NCI-H82 treated with DMSO at 0.1 percent for 48 hours (cell line): Measurements from ENCODE around the gene SPEM3.

Experiments
- DNase-seq: peaks from one replicate; lab custom pipeline; 2025; ENCODE audit not compliant: unreplicated experiment; lab: John Stamatoyannopoulos, UW

SPEM3 gene

DNA sequence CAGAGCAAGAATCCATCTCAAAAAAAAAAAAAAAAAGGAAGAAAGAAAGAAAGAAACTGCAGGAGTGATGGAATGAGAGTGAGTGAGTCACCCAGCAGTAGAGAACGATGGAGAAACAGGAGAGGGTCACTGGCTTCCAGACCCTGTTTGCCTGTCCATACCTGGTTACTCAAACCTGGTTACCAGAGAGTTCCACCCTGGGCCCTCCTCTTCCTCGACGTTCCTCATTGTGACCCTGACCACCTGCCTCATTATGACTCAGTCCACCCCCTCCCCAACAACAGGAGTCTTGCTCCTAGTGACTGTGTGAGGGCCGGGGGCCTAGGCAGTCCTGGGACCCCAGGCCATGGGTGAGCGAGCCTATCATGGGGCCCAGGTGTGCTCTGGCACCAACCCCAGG lies at the start of gene SPEM3:
SPEM3 (plus strand) TSS at position 301 of the 400 bp plus-strand sequence; CDS start at position 347, 46 bp downstream.
- no peak for DNase-seq

DNA sequence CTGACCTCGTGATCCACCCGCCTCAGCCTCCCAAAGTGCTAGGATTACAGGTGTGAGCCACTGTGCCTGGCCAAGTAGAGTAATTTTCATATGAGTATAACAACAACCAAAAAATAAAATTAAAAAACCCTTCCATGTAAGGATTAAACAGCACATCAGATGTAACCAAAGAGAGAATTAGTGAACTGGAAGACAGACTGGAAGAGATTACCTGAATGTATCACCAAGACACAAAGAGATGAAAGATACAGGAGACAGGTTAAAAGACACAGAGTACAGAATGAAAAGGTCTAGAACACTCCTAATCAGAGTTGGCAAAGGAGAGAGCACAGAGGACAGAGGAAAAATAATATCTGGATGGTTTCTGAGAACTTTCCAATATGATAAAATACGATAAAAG lies 49.5 kb upstream of the SPEM3 start:
- DNase-seq = no peak

DNA sequence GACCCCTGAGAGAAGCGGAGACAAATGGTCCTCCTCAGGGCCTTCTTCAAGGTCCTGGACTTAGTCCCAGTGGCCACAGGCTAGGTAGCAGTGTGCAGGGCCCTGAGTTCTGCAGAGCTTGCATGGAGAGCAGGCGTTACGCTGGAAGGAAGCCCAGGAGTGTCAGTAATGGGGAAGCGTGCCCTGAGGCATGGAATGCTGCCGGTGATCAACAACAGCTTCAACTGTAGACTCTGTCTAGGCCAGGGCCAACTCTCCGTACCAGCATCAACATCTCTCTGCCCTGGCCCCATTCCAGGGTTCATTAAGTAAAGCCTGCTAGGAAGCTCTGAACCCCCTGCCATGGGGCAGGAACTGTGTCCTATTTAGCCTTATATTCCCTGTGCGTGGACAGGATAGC lies 48.3 kb upstream of the SPEM3 start:
- DNase-seq = no peak

DNA sequence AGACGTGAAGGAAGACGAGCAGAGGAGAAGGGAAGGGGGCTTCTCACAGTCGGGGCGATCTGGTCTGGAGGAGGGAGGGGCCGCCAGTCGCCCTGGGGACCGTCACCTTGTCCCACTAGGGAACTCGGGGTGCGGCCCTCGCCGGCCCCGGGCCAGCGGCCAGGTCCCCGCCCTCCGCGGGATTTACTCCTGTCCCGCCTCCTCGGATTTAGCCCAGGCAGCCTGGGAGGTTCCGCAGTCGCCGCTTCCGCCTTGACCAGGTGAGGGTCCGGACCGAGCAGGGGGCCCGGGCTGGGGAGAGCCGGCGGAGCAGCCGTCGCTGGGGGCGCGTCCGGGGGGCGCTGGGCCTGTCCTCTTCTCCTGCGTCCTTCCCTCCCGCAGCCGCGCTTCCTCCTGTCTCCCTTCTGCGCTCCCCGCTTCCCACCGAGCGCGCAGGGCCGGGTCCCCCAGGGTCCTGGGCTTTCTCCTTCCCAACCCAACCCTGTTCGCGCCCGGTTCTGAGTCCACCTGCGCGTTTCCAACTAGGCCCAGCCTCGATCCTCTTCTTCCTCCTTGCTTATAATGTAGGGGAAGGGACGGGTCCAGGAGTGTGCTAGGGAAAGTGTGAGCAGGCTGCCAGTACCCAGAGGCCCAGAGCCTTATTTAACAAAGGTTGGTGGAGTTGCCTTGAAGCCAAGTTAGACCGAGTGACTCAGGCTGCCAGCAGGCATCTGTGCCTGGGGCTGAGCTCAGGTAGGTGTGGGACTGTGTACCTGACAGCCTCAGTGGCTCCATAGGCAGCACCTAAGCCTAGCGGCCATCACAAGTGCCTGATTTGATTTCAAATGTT lies 47.6 kb upstream of the SPEM3 start, which contains the start of gene TNK1:
TNK1 (plus strand) TSS at position 235 of the 829 bp plus-strand sequence. CDS start 1,838 bp downstream, outside the sequence.
- DNase-seq = no peak

DNA sequence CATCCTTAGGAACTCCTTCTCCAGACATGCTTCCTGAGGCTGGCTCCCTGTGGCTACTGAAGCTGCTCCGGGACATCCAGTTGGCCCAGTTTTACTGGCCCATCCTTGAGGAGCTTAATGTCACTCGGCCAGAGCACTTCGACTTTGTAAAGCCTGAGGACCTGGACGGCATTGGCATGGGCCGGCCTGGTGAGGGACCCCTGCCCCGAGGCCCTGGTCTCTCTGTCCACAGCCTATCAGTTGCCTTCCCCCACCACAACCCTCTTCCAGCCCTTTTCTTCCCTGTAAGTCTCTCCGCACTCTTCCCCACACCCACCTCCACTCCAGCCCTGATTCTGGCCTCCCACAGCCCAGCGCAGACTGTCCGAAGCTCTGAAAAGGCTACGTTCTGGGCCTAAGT lies 45.8 kb upstream of the SPEM3 start:
- no peak for DNase-seq

DNA sequence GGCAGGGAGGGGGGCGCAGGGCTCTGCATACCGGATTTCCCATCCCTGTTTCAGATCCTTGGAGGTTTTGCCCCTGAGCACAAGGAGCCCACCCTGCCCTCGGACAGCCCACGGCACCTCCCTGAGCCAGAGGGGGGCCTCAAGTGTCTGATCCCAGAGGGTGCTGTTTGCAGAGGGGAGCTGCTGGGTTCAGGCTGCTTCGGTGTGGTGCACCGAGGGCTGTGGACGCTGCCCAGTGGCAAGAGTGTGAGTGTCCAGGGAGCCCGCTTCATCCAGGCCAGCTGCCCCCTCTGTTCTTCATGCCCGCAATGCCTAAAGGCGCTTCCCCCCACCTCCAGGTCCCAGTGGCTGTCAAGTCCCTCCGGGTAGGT lies 45.3 kb upstream of the SPEM3 start:
- no peak for DNase-seq

DNA sequence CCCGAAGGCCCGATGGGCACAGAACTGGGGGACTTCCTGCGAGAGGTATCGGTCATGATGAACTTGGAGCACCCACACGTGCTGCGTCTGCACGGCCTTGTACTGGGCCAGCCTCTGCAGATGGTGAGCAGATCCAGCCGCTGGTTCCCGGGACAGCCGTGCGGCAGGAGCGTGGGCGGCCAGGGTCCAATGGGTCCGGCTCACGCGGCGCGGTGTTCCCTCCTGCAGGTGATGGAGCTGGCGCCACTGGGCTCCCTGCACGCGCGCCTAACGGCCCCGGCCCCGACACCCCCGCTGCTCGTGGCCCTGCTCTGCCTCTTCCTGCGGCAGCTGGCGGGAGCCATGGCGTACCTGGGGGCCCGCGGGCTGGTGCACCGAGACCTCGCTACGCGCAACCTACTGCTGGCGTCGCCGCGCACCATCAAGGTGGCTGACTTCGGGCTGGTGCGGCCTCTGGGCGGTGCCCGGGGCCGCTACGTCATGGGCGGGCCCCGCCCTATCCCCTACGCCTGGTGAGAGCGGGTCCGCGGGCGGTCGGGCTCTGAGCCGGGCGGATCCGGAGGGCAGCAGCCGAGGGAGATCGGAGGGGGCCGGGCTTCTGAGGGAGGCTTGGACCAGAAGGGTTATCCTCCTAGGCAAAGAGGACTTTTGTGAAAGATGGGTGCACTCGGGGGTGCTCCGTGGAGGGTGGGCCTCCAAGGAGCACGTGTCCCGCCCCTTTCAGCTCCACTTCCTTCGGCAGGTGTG lies 44.7 kb upstream of the SPEM3 start:
- peak; percentile 16 for DNase-seq

DNA sequence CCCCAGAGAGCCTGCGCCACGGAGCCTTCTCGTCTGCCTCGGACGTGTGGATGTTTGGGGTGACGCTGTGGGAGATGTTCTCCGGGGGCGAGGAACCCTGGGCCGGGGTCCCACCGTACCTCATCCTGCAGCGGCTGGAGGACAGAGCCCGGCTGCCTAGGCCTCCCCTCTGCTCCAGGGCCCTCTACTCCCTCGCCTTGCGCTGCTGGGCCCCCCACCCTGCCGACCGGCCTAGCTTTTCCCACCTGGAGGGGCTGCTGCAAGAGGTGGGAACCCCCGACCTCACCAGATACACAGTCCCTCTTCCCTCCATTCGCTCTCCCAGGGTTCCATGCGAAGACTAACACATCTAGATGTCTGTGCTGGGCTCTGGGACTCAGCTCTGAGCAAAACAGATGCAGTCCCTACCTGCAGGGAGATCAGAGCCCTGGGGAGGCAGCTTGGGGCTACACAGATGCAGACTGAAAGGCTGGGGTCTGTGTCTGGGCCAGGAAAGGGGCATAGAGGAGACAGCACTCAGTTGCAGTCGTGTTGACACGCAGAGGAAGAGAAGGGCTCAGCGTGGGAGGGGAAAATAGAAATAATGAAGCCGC lies 44.1 kb upstream of the SPEM3 start:
- no peak for DNase-seq

DNA sequence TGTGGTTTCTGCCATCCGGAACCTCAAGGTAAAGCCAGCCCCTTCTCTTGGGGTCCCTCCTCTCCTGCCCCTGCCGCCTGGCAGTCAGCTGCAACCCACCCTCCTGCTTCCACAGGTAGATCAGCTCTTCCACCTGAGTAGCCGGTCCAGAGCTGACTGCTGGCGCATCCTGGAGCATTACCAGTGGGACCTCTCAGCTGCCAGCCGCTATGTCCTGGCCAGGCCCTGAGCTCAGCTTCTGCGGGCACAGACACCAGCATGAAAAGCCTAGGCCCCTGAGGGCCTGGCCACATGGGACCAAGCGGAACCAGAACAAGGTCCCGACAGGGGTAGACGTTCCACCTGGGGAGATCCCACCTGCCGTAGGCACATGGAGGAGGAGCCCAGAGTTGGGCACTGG lies 39.8 kb upstream of the SPEM3 start:
- no peak for DNase-seq

DNA sequence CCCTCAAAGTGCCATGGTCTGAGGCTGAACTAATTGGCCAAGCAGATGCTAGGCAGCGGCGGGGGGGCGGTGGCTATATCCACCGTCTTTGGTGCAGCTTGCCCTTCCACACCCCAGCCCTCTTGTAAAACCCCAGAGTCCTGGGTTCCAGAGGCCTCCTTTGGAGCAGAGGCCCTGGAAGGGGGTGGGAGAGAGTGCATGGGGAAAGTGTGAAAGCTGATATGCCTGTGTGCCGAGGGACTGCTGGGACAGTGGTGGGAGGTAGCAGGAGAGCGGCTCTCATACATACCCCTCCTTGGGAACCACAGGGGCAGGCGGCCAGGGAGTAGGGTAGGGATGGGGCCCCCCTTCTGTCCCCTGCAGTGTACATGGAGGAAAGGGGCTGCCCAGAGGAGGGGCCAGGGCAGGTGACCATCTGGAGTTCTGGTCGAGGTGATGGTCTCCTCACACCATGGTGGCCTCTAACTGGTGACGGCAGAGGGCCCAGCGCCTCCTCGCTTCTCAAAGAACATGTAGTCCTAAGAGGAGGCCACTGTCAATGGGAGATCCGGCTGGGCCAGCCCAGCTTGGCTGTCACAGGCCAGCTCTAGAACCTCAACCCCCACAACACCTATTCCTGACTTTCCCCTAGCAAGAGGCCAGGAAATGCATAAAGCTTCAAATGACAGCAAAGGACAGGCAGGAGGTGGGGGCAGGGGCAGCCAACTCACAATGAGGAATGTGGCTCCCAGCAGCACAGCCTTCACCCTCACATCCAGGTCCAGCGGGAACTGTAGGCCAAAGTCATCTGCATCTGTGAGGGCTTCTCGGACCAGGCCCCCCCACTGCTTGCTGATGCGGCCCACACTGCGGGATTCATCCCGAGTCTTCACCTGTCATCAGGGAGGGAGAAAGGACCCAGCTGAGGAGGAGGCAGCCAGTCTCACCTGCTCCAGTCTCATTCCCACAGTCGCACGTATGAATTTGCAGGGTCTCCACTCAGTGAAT lies 38.4 kb upstream of the SPEM3 start:
- DNase-seq = no peak

DNA sequence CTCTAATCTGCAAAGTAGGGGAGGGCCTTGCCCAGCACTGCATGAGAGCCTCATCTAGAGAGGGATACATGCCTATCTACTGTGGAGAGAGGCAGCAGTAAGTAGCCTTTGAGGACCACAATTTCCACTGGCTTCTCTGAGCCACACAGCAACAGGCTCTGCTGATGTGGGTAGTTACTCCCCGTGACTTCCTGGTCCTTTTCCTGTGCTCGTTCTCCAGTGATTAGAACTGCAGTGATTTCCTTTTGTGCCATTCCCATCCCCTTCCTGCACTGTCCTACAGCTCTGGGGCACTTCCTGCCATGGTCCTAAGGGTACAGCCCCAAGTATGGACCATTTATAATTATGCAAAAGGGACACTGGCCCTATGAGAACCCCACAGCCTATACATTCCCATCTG lies 37.4 kb upstream of the SPEM3 start:
- DNase-seq = no peak

DNA sequence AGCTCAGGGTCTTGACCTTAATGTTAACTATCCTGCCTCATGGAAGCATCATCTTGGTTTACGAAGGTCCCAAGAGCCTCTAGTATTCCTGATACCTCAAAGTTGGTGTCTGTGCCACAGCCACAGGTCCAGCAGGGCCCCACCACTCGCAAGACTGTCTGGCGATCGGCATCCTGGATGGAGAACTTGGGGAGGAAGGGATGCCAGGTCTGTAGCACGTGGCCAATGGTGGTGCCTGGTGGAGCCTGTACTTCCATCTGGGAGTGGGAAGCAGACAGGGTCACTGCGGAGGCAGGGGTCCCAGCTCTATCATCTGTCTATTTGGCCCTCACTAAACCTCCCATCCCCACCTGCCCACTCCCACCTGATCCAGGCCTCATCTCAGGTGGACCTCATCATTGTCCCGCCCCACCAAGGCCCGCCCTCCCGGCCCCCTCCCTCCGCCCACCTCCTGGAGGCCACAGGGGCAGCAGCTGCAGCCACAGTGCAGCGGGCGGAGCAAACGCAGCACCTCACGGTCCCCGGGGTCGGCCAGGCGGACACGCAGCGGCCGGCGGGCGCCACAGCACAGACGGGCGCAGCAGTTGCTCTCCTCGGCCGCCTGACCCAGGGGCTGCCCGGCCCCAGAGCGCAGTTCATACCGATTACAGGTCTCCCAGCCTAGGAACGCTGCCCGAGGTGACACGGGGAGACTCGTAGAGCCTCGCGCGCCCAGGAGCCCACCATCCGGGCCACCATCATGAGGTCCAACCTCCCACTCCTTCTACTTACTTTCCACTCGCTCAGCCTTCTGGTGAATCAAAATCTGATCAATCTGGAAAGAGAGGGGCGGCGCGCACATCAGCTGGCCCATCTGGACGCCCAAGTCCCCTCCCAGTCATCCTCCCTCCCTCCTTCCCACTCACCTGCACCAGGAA lies 35.7 kb upstream of the SPEM3 start:
- DNase-seq = no peak

DNA sequence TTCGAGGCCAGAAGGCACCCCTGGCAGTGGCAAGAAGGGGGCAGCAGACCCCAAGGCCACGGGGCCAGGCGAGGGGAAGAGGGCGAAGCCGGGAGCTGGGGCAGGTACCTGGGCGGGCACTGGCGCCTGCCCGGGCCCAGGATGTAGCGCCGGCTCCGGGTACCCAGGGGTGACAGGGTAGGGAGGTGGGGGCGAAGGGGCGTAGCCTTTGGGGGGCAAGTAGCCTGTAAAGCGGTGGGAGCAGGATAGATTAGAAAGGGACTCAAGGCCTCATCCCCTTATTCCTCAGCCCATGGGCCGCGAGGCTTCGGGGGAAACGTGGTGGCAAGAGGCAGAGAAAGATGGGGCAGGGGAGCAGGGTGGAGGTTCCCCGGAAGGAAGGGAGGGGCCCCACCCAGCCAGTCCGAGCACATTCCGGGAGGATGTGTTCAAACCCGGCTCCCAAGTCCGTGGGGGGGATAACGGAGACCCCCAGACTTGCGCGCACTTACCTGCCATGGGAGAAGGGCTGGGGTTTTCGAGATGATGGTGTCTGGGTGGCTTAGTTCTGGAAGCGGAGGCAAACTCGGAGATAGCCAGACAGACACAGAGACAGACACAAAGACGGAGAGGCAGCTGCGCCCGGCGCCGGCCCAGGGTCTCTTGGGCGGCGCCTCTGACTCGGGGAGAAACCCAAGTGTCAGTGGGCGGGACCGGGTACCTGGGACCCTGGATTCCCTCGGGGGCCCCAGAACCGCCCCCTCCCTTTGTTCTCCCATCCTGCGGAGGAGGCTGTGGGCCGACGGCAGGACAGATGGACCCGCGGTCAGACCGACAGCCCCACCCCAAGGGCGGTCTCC lies 34.8 kb upstream of the SPEM3 start:
- peak; percentile 19 for DNase-seq

DNA sequence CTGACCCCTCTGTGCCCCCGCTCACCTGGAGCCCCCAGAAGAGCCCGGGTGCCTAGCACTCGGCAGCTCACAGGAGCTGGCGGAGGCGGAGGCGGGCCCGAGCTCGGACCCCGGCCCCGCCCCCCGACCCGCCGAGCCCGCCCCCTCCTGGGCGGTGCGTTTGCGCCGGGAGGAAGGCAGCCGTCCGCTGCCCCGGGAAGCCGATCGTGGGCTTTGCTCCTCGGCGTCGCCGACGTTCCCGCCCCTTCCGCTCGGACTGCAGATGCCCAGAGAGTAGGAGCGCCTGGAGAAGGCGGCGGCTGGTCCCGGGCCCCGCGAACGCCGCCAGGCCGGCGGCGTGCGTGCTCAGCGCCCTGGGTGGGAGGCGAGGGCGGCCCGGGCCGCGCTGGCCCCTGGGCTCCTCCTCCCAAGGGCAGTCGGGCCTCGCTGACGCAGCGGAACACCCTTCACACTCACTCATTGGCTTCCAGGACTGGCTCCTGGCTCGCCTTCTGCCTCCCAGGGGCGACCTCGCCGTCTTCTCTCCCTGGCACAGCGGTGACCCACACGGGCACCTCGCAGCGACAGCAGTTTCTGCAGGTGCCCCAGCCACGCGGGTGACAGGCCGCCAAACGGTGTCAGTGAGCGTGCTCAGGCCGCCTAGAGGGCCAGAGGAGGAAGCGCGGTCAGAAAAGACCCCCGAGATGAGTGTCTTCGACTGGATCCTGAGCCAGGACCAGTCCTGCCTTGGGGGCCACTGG lies 34.0 kb upstream of the SPEM3 start, which contains the start of gene PLSCR3:
PLSCR3 (minus strand) TSS at position 74 of the 740 bp plus-strand sequence. CDS start 415 bp downstream, outside the sequence.
- peak; percentile 57 for DNase-seq

DNA sequence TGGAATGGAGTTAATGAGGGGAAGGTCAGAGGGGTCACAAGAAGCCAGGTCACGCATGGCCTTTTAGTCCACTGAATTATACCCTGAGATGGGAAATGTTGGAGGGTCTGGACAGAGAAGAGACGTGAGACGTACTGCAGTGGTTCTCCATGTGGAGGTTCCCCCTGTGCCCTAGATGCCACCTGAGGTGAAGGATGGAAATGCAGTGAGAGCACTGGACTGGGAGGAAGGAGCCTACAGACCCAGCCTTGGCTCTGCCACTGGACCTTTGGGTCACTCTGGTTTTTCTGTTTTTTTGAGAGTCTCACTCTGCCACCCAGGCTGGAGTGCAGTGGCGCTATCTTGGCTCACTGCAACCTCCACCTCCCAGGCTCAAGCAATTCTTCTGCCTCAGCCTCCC lies 32.5 kb upstream of the SPEM3 start:
- DNase-seq = no peak

DNA sequence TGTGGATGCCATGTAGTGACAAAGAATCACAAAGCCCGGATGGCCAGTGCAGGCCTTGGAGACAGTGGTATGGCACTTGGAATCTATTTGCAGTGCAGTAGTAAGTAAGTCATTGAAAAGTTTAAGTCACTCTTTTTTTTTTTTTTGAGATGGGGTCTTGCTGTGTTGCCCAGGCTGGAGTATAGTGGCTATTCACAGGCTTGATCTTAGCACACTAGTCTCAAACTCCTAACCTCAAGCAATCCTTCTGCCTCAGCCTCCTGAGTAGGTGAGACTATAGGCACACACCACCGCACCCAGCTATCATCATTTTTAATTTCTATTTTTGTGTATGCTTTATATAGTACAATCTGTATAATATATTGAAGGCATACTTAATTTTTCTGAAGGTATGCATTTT lies 30.0 kb upstream of the SPEM3 start:
- no peak for DNase-seq

DNA sequence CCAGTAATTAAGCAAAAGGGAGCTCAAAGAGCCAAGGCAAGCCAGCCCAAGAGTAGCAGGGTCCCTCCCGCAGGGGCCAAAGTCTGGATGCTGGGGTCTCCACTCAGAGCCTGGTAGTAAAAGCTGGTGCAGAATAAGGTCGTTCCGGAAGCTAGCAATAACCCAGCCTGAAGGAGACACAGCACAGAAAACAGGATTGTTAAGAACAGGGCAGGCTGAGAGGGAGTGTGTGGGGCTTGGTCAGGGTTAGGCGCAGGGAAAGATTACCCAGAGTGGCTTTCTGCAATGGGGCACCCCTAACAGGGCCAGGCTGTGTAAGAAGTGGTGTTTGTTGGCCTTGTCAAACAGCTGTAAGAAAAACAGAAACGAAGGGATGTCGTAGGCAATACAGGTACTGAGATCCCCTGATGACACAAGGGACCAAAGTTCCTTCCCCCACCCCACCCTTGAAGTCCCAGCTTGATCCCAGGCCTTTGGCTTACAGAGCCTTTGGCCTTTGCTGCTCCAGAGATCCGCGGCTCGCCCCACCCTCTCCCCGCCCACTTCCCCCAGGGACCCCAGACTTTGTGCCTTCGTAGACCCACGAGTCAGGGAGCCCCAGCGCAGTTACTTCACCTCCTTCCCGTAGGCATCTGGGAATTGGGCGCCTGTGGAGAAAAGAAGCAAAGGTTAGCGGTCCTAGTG lies 25.5 kb upstream of the SPEM3 start:
- no peak for DNase-seq

DNA sequence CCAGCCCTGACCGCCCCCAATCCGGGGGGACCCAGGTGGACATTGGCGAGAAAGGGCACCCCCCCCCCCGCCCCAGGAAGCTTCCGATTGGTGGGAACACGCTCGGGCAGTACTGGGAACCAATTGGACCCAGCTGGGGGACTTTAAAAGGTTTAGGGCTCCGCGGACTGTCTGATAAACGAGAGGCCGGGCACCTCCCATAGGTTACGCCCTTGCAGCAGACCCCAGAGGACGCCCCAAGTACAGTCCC lies 25.0 kb upstream of the SPEM3 start:
- DNase-seq = peak; percentile 81
